GM12878 (cell line): ENCODE results near the gene ZNF132. TPM values are rescaled to one million over a fixed set of nuclear protein-coding genes. Genes with fewer than 3 reads are reported as not detected.

Experiments used
- ATAC-seq: fragments of 200-7000 bp; cut with Tn5 transposase; 3 replicates; pipeline ENCODE4 v1.9.1; 2020; ENCODE audit warnings: mild to moderate bottlenecking, moderate library complexity
- BruUV-seq: library from RNA; stranded (reverse); fragments of 400-500 nt; replicated peaks from 2 replicates; lab custom pipeline; 2021; lab: Mats Ljungman, UMichigan
- CTCF ChIA-PET: fragments of 300-600 bp; sonication (Branson Sonifier 250); formaldehyde crosslinking; extraction: SDS; loops from one replicate; lab custom pipeline; 2021; ENCODE audit warnings: inconsistent platforms; lab: Yijun Ruan, JAX
- POLR2A ChIA-PET: fragments of 350-600 bp; formaldehyde crosslinking; extraction: SDS; loops from one replicate; lab custom pipeline; 2021; ENCODE audit warnings: inconsistent platforms; lab: Charles Lee
- RAD21 ChIA-PET: fragments of 300-600 bp; sonication (Branson Sonifier 250); formaldehyde crosslinking; loops from one replicate; lab custom pipeline; 2023; ENCODE audit warnings: antibody characterized with exemption; ENCODE audit not compliant: unreplicated experiment; lab: Charles Lee
- SMC1A ChIA-PET: fragments of 300-600 bp; sonication (Branson Sonifier 250); formaldehyde crosslinking; loops from one replicate; lab custom pipeline; 2023; ENCODE audit not compliant: unreplicated experiment, uncharacterized antibody; lab: Charles Lee
- DNase-seq: peaks from one replicate; pipeline ENCODE4 v3.0.0-alpha.2; 2011; ENCODE audit warnings: low read depth, low spot score
- FAIRE-seq: peaks from 3 replicates; lab custom pipeline; 2011; peaks lifted over from hg19 to GRCh38; lab: Jason Lieb, UNC
- H2AFZ ChIP-seq: 2 replicates; pipeline ENCODE4 v1.6.0; 2011; ENCODE audit warnings: low read depth, low read length, control low read depth; ENCODE audit not compliant: control insufficient read depth
- H3K27ac ChIP-seq: 2 replicates; pipeline ENCODE4 v1.5.1; 2011; ENCODE audit warnings: control low read depth; ENCODE audit not compliant: control insufficient read depth, insufficient read depth
- H3K27me3 ChIP-seq, 2 experiments: replicated peaks in 1 of 2; 2 replicates each; pipeline versions ENCODE4 v1.6.0 to v1.6.1; 2011; ENCODE audit warnings: low read length in 1 of 2; ENCODE audit not compliant: control insufficient read depth in 2 of 2, insufficient read depth in 2 of 2
- H3K36me3 ChIP-seq, 2 experiments: 2 replicates each; pipeline ENCODE4 v1.5.1; 2011; ENCODE audit warnings: low read length in 1 of 2; ENCODE audit not compliant: control insufficient read depth in 2 of 2, insufficient read depth in 2 of 2
- H3K4me1 ChIP-seq: 2 replicates; pipeline ENCODE4 v1.6.1; 2011; ENCODE audit warnings: mild to moderate bottlenecking, low read length, moderate library complexity, mixed read lengths; ENCODE audit not compliant: control insufficient read depth, insufficient read depth
- H3K4me2 ChIP-seq: 2 replicates; pipeline ENCODE4 v1.6.0; 2011; ENCODE audit warnings: control low read depth; ENCODE audit not compliant: control insufficient read depth, insufficient read depth
- H3K4me3 ChIP-seq: fragments of 200-600 bp; sonication (generic); 2 replicates; pipeline ENCODE4 v1.5.1; 2016
- H3K79me2 ChIP-seq: 2 replicates; pipeline ENCODE4 v1.6.0; 2011; ENCODE audit warnings: low read length; ENCODE audit not compliant: control insufficient read depth, insufficient read depth
- H3K9ac ChIP-seq: 2 replicates; pipeline ENCODE4 v1.8.0; 2011; ENCODE audit warnings: low read length, control low read depth, mixed read lengths; ENCODE audit not compliant: control insufficient read depth, insufficient read depth
- H3K9me3 ChIP-seq: replicated peaks from 3 replicates; pipeline ENCODE4 v1.5.1; 2011; ENCODE audit warnings: mild to moderate bottlenecking, low read length; ENCODE audit not compliant: control insufficient read depth, insufficient read depth
- H4K20me1 ChIP-seq: 2 replicates; pipeline ENCODE4 v1.6.0; 2011; ENCODE audit not compliant: control insufficient read depth, insufficient read depth
- BCL11A ChIP-seq: IDR thresholded peaks from 2 replicates; pipeline ENCODE4 v1.6.1; 2011; ENCODE audit warnings: low read depth, low read length
- BHLHE40 ChIP-seq, 2 experiments: fragments of 450-650 bp in 1 of 2; IDR thresholded peaks; 2 replicates each; pipeline ENCODE4 v1.6.1; 2011 to 2017; ENCODE audit warnings: low read depth in 2 of 2, borderline replicate concordance in 1 of 2, improper control_type of control experiment in 1 of 2, low read length in 1 of 2, mild to moderate bottlenecking in 1 of 2
- CBX3 ChIP-seq: fragments of 200-600 bp; sonication (generic); IDR thresholded peaks from 2 replicates; pipeline ENCODE4 v1.6.1; 2016; ENCODE audit warnings: low read depth, borderline replicate concordance
- IRF5 ChIP-seq: fragments of 450-650 bp; IDR thresholded peaks from 2 replicates; pipeline ENCODE4 v1.6.1; 2017; ENCODE audit warnings: borderline replicate concordance
- STAT3 ChIP-seq: IDR thresholded peaks from 2 replicates; pipeline ENCODE4 v1.6.1; 2011; ENCODE audit warnings: low read depth, low read length, improper control_type of control experiment
- SUPT20H ChIP-seq: IDR thresholded peaks from 2 replicates; pipeline ENCODE4 v1.6.1; 2011; ENCODE audit warnings: low read depth, mild to moderate bottlenecking, low read length, moderate library complexity, borderline replicate concordance; ENCODE audit not compliant: control insufficient read depth
- WGBS: methylation state at CpG from one replicate; pipeline ENCODE4 v1.1.6; 2016; ENCODE audit warnings: low lambda C conversion rate; ENCODE audit not compliant: insufficient replicate concordance, insufficient coverage; ENCODE audit errors: missing lambda C conversion rate; 5-methylcytosine and 5-hydroxymethylcytosine counted together
- in situ Hi-C: fragments of 300-500 bp; cut with MboI; formaldehyde crosslinking; loops from 9 replicates; pipeline ENCODE4 v1.14.3; 2018; ENCODE audit warnings: mixed read lengths
- intact Hi-C: fragments of 100-400 bp; cut with micrococcal nuclease; formaldehyde crosslinking; loops from one replicate; pipeline ENCODE4 v1.14.2; 2022; ENCODE audit not compliant: unreplicated experiment
- polyA plus RNA-seq, 11 experiments: library from polyadenylated mRNA; depleted of rRNA in 4 of 11; unstranded in 6 of 11; stranded (reverse) in 5 of 11; fragments of >200 nt; fragmentation: Nextera tagmentation in 4 of 11; fragmentation: Illumina TruSeq in 1 of 11; extraction: Ambion mirVana in 4 of 11; extraction: Trizol in 1 of 11; gene quantifications; 1 replicate in 1 of 11; 2 replicates in 10 of 11; pipeline versions ENCODE4 v1.2.1 to v1.2.3, GENCODE V29; 2011 to 2016; ENCODE audit warnings: inconsistent platforms in 2 of 11, missing spikeins in 2 of 11, low read depth in 1 of 11
- total RNA-seq, 4 experiments: library from RNA; depleted of rRNA in 3 of 4; stranded (reverse); fragments of >200 nt in 3 of 4; fragmentation: Illumina TruSeq in 1 of 4; extraction: Trizol in 1 of 4; gene quantifications; 2 replicates each; pipeline versions ENCODE4 v1.2.1 to v1.2.3, GENCODE V29; 2013 to 2021

ZNF132 gene
- total and polyA plus RNA-seq, 10 of the 15 experiments (the other 5 are each of a cell fraction or from before 2014, with no cell fraction given) = 0.56 to 4.0 (median 2.3) TPM

- Histone ChIP-seq H3K4me1 (peaks cover 21% of the 10 kb centered on the region), H4K20me1 (no peaks in the 10 kb centered on the region), H3K4me2 (no peak overlapping the region), H3K36me3 (no peaks in the 10 kb centered on the region; a peak in 2 of 4 replicates), H3K9ac (no peak overlapping the region), H2AFZ (no peak overlapping the region), H3K27me3 (no peaks in the 10 kb centered on the region)
- FAIRE-seq (no peak), DNase-seq (no peak)
- ChIA-PET CTCF (no interaction called here), POLR2A (no interaction called here), RAD21 (no interaction called here)
- in situ Hi-C loops = no loop called here
- no peak for TF ChIP-seq BHLHE40 (IDR thresholded peaks at IDR 0.05; ENCODE audit: borderline replicate concordance in 1 of 2, low read depth in 2 of 2, low read length in 1 of 2)
- no peak for TF ChIP-seq BCL11A
- no peak for TF ChIP-seq STAT3
- TF ChIP-seq SUPT20H = no peak
- no peak for TF ChIP-seq IRF5
- no peak for TF ChIP-seq CBX3
- TF ChIP-seq, all 136 proteins: peak for 0
- no peak for ATAC-seq
- BruUV-seq = no TSS peak
- no peaks in the 10 kb centered on the region for H3K9me3 ChIP-seq
- WGBS = 97% methylated on average over 7 of the region's 7 CpGs
- SMC1A ChIA-PET = no interaction called here
- no peaks in the 10 kb centered on the region; the same call in 1 of the 2 replicates for H3K79me2 ChIP-seq
- no peak overlapping the region for H3K4me3 ChIP-seq
- intact Hi-C loops = no loop called here
- H3K27ac ChIP-seq = no peak overlapping the region
Observed at GRCh38 chr19:58479303-58479702, 39.4 kb upstream of the ZNF132 start.
